Endothelial cell of umbilical vein (primary cell): Measurements from ENCODE around the gene OSGIN1.

Experiments
- EZH2 ChIP-seq: IDR thresholded peaks from 2 replicates; pipeline ENCODE4 v1.6.1; 2012; ENCODE audit warnings: borderline replicate concordance, low read depth, mild to moderate bottlenecking, moderate library complexity, low read length, inconsistent platforms; ENCODE audit not compliant: severe bottlenecking
- FOS ChIP-seq: IDR thresholded peaks from 2 replicates; pipeline ENCODE4 v1.6.1; 2011; ENCODE audit warnings: mild to moderate bottlenecking, low read length, moderate library complexity, borderline replicate concordance; ENCODE audit not compliant: insufficient read depth
- JUN ChIP-seq: IDR thresholded peaks from 2 replicates; pipeline ENCODE4 v1.6.1; 2011; ENCODE audit warnings: borderline replicate concordance, low read depth; ENCODE audit not compliant: insufficient read length, insufficient read depth
- POLR2A ChIP-seq: IDR thresholded peaks from 2 replicates; pipeline ENCODE4 v1.6.1; 2012; ENCODE audit warnings: low read depth, mild to moderate bottlenecking, control low read depth, low read length
- POLR2AphosphoS5 ChIP-seq: IDR thresholded peaks from 2 replicates; pipeline ENCODE4 v1.6.1; 2012; ENCODE audit warnings: low read depth, mild to moderate bottlenecking, control low read depth, low read length, moderate library complexity; ENCODE audit not compliant: insufficient read depth
- TF ChIP-seq, protein P1 (sequence below), 2 donors: IDR thresholded peaks; 1 replicate in 1 of 2; 2 replicates in 1 of 2; pipeline ENCODE4 v1.5.1; 2011; ENCODE audit warnings: low read length in 2 of 2, mild to moderate bottlenecking in 2 of 2, moderate library complexity in 2 of 2, control low read depth in 1 of 2, inconsistent platforms in 1 of 2, low read depth in 1 of 2; ENCODE audit not compliant: insufficient read depth in 1 of 2; ENCODE audit errors: extremely low read depth in 1 of 2
- TF ChIP-seq, protein P2 (sequence below): IDR thresholded peaks from 2 replicates; pipeline ENCODE4 v1.6.1; 2011; ENCODE audit not compliant: insufficient read depth, insufficient read length

DNA sequence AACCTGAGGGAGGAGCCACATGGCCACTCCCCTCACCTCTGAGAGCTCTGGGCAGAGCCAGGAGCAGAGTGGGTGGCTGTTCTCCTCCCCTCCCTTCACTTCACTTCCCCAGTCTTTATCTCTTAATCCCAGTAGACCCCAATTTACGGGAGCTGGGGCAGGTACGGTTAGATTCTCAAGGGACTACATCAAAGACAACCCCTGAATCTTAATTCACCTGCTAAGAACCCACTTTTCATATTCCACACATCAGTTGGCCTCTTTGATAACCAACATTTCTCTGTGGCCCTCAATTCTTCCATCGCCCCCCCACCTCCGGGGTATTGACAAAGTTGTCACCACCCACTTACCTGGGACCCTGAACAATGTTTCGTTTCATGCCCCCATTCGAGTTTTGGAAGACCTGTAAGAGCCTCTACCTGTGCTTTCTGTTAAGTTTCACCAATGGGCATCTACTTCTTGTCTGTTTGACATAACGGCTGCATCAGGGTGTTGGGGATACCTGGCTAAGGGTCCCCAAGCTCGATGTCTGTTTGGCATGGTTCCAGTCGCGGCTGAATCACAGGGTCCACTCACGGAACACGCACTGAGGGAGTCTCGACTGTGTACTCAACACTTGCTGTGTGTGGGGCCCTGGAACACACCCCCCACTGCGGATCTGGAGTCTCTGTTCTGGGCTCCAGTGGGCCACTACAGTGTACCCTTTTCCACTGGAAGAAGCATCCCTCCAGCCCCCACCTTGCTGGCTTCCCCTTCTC, 61.7 kb downstream of the OSGIN1 start:
- TF ChIP-seq POLR2A, result no peak
- TF ChIP-seq, protein P1, sequence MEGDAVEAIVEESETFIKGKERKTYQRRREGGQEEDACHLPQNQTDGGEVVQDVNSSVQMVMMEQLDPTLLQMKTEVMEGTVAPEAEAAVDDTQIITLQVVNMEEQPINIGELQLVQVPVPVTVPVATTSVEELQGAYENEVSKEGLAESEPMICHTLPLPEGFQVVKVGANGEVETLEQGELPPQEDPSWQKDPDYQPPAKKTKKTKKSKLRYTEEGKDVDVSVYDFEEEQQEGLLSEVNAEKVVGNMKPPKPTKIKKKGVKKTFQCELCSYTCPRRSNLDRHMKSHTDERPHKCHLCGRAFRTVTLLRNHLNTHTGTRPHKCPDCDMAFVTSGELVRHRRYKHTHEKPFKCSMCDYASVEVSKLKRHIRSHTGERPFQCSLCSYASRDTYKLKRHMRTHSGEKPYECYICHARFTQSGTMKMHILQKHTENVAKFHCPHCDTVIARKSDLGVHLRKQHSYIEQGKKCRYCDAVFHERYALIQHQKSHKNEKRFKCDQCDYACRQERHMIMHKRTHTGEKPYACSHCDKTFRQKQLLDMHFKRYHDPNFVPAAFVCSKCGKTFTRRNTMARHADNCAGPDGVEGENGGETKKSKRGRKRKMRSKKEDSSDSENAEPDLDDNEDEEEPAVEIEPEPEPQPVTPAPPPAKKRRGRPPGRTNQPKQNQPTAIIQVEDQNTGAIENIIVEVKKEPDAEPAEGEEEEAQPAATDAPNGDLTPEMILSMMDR (IDR thresholded peaks at IDR 0.05; ENCODE audit: extremely low read depth in 1 of 2, insufficient read depth in 1 of 2, low read depth in 1 of 2, low read length in 2 of 2), result no peak
- no peak for TF ChIP-seq EZH2
- TF ChIP-seq POLR2AphosphoS5, result no peak
- TF ChIP-seq FOS, result no peak
- TF ChIP-seq, protein P2, sequence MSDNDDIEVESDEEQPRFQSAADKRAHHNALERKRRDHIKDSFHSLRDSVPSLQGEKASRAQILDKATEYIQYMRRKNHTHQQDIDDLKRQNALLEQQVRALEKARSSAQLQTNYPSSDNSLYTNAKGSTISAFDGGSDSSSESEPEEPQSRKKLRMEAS, result no peak
- no peak for TF ChIP-seq JUN
